GM18861 (cell line): ENCODE measurements around the gene INSL3.
"Not testable (repeated sequence)": the region's sequence is repeated elsewhere in the genome, so short reads cannot be mapped to it uniquely, and the experiment has no call there.

Experiments used
- ATAC-seq: cut with Tn5 transposase; IDR thresholded peaks from one replicate; pipeline ENCODE4 v1.9.1; 2021; ENCODE audit not compliant: unreplicated experiment

INSL3 gene

DNA sequence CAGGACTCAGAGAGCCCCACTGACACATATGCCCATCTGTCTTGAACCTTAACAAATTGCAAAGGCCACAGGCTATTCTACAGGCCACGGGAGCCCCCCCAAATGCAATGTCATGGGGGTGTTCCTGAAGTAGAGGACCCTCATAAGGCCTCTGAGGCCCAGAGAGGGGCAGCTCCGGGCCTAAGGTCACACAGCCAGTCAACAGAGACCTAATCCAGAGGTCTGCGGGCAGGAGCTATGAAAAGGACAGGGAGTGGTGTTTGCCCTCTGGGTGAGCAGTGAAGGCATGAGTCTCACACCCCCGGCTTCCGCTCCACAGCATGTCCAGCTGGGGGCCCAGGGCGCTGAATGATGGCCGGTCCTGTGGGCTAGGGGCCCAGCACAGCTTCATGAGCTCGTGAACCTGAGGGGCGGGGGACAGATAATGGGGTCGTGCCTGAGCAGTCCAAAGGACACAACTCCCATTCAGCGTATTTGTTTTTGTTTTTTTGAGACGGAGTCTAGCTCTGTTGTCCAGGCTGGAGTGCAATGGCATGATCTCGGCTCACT lies 5.3 kb upstream of the INSL3 start:
- no peak for ATAC-seq

DNA sequence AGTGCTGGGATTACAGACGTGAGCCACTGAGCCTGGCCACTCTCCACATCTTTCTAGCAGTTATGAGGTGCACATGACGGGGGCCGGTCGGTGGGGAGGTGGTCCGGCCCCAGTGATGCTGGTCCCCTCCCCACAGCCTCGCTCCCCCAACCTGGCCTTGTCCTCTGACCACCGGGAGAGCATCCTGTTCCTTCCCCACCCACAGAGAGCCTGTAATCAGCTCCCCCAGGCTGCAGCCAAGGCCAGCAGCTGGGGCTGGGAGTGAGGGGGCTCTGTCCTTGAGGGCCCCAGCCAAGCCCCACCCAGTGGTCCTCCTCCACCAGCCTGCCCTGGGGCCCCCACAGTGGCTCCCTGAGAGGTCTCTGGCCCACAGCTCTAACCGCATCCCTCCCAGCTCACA lies 3.0 kb upstream of the INSL3 start:
- no peak for ATAC-seq

DNA sequence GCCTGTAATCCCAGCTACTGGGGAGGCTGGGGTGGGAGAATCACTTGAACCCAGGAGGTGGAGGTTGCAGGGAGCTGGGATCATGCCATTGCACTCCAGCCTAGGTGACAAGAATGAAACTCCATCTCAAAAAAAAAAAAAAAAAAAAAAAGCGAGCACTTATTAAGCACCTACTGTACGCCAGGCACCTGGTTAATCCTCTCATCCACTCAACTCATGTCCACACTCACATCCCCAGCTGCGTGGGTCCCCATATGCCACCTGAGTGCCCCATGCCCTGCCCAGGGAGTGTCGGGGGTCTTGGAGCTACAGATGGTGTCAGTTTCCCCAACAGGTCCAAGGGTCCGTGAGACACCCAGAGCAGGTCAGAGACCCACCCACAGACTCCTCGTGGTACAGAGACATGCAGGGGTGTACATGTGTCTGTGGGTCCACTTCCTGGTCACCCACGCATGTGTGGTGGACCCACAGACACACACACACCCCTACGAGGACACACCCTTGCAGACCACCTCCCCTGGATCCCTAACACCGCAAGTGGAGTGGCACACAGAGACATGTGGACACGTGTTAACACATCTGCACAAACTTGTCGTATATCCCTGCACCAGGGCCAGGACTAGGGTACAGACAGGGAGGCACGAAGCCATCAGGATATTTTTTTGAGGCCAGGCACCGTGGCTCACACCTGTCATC lies 3.5 kb downstream of the INSL3 start:
- no peak for ATAC-seq

DNA sequence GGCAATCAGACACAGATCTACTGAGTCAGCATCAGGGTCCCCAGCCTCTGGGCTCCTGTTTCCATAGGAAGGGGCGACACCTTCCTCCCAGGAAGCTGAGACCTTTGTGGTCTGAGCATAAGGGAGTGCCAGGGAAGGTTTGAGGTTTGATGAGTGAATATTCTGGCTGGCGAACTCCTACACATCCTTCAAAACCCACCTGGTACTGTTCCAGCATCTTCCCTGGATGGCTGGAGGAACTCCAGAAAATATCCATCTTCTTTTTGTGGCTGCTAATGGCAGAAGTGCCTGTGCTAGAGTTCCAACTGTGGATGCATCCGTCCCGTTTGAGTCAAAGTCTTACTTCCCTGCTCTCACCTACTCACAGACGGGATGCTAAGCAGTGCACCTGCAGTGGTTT lies 9.2 kb downstream of the INSL3 start:
- ATAC-seq, result no peak

DNA sequence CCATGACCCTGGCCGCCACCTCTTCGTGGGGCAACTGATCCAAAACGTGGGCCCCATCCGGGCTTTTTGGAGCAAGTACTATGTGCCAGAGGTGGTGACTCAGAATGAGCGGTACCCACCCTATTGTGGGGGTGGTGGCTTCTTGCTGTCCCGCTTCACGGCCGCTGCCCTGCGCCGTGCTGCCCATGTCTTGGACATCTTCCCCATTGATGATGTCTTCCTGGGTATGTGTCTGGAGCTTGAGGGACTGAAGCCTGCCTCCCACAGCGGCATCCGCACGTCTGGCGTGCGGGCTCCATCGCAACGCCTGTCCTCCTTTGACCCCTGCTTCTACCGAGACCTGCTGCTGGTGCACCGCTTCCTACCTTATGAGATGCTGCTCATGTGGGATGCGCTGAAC lies 9.6 kb downstream of the INSL3 start:
- ATAC-seq, result no peak

DNA sequence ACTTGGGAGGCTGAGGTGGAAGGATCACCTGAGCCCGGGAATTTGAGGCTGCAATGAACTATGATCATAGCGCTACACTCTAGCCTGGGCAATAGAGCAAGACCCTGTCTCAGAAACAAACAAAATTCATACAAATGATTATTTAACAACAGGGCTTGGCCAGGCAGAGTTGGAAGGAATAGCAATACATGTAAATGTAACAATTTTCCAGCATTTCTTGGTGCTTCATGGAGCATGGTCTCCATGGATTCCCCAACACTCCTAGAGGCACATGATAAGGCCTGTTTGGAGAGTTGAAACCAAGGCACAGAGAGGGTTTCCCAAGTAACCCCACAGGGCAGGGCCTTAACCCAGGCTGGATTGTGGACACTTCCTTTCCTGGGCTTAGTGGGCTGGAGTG lies 10.2 kb downstream of the INSL3 start:
- ATAC-seq, result no peak

DNA sequence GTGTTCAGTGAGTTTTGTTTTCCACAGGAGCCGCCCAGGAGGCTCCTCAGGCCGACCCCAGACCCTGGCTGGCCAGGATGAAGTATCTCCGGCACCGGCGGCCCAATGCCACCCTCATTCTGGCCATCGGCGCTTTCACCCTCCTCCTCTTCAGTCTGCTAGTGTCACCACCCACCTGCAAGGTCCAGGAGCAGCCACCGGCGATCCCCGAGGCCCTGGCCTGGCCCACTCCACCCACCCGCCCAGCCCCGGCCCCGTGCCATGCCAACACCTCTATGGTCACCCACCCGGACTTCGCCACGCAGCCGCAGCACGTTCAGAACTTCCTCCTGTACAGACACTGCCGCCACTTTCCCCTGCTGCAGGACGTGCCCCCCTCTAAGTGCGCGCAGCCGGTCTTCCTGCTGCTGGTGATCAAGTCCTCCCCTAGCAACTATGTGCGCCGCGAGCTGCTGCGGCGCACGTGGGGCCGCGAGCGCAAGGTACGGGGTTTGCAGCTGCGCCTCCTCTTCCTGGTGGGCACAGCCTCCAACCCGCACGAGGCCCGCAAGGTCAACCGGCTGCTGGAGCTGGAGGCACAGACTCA lies 13.5 kb downstream of the INSL3 start:
- no peak for ATAC-seq

DNA sequence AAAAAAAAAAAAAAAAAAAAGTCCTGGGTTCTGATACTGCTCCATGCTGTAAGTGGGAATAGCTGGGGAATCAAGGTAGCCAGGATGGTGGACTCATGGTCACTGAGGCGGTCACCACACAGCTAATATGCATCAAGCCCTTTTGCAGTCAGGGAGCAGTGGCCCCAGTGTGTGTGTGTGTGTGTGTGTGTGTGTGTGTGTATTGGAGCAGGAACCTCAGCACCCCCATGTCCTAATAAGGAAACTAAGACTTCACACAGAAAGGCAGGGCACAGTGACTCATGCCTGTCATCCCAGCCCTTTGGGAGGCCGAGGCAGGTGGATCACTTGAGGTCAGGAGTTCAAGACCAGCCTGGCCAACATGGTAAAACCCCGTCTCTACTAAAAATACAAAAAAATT lies 14.4 kb downstream of the INSL3 start:
- ATAC-seq, result no peak

DNA sequence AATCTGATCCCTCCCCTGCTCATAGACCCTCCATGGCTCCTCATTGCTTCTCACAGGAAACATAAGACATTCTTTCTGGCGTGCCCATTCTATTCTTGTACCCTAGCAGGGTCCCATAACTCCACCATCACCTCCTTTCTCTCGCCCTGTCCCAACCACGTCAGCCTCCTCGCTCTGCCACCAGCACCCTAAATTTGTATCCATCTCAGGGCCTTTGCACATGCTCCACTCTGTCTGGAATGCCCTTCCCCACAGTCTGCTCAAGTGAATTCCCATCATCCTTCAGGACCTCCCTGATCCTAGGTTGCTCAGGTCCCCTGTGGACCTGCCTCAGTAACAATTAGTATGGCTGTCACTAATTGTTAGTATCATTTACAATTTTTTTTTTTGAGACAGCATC lies 15.9 kb downstream of the INSL3 start:
- no peak for ATAC-seq

DNA sequence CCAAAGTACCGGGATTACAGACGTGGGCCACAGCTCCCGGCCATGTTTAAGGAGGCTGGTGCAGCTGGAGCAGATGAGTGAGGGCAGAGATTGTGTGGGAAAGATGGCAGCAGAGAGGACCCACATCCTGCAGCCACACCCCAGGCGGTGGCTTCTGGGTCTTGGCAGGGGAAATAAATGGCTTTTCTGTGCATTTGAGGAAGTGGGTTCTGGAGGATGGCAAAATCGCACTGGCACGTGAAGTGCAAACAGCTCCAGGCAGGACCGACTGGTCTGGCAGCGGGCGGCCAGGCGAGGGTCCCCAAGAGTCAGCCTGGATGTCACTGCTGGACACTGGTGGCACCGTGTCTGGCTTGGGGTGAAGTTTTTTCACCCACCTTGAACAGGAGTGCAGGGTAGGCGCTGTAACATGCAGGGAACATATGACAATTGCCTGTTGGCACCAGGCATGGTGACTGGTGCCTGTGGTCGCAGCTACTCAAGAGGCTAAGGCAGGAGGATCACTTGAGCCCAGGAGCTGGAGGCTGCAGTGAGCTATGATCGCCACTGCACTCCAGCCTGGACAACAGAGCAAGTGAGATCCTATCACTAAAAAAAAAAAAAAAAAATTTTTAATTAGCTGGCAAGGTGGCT lies 17.9 kb downstream of the INSL3 start:
- no peak for ATAC-seq

DNA sequence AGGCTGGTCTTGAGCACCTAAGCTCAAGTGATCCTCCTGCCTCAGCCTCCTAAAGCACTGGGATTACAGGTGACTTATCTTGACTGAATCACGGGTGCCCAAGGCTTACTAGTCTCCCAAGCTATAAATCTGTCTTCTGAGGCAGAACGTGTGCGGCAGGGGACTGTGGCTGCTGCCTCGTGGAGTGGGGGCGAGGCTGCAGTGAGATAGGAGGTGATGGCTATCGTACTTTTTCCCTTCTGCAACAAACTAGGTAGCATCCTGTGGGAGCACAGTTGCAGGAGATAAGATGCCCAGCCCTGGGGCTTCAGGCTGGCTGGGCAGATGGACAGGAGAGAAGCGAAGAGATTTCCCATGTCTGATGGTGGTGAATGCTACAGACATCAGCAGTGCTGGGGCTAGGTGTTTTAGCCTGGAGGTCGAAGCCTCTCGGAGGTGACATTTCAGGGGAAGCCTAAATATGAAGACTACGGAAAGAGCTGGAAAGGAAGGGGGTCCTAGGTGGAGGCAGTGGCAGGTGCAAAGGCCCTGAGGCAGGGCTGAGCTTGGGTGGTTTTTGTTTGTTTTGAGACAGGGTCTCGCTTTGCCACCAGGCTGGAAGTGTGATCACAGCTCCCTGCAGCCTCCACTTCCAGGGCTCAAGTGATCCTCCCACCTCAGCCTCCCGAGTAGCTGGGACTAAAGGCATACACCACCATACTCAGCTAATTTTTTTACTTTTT lies 19.0 kb downstream of the INSL3 start:
- ATAC-seq, result no peak

DNA sequence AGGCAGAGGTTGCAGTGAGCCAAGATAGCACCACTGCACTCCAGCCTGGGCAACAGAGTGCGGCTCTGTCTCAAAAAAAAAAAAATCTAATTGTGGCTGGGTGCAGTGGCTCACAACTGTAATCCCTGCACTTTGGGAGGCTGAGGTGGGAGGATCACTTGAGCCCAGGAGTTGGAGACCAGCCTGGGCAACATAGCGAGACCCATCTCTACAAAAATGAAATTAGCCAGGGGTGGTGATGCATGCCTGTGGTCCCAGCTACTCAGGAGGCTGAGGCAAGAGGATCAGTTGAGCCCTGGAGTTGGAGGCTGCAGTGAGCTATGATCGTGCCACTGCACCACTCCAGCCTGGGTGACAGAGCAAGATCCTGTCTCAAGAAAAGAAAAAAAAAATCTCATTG lies 22.7 kb downstream of the INSL3 start:
- ATAC-seq, result not testable (repeated sequence)

DNA sequence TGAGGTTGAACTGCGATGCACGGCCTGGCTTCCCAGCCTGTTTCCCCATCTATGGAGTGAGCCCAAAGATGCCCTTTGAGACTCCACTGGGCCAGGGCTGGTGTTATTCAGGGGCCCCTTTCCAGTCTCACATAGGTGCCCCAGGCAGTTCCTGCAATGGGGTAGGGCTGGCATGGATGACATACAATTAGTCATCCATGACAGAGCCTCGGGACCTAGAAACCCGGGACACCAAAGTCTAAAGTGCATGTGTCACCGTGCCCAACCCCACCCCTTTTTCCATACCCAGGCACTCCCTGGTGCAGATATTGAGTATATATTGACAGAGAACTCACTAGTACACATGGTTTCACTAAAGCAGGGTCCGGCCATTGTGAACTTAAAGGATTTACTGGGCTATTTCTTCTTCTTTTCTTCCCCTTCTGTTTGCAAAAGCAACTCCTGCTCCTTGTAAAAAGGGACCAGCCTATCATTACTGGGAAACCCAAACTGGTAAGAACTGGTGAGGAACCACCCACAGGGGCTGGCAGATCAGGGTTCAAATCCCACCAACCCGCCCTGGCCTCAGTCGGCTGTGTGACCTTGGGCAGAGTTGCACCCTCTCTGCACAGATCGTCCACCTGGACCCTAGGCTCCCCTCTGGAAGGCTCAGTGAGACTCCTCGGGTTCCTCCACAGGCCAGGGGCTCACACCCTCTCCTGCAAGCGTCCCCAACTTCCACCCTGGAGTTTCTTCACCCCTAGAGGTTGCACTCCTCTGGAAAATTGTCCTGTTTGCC lies 23.7 kb downstream of the INSL3 start:
- ATAC-seq, result no peak

DNA sequence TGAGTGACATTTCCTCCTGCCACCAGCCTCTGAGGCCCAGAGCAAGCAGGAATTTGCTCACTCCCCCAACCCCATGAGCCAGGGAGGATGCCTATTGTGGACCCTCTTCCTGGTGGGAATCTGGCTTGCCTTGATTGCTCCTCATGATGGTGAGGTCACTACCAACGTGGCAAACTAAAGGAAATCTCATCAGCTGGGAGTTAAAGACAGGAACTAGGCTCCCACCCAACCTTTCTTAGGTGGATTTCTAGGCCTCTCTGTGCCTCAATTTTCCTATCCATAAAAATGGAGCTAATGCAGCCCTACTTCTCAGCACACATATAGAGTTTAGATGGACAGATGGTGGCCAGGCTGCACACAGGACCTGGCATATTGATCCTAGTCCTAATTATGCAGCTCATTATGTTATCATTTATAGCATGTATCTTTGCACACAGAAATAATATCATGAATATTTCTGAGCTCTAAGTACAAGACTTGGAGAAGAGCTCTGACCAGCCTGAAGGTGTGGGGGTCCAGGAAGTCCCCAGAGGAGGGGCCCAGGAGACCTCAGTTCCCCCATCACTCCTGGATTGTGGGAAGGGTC lies 24.4 kb downstream of the INSL3 start:
- no peak for ATAC-seq

DNA sequence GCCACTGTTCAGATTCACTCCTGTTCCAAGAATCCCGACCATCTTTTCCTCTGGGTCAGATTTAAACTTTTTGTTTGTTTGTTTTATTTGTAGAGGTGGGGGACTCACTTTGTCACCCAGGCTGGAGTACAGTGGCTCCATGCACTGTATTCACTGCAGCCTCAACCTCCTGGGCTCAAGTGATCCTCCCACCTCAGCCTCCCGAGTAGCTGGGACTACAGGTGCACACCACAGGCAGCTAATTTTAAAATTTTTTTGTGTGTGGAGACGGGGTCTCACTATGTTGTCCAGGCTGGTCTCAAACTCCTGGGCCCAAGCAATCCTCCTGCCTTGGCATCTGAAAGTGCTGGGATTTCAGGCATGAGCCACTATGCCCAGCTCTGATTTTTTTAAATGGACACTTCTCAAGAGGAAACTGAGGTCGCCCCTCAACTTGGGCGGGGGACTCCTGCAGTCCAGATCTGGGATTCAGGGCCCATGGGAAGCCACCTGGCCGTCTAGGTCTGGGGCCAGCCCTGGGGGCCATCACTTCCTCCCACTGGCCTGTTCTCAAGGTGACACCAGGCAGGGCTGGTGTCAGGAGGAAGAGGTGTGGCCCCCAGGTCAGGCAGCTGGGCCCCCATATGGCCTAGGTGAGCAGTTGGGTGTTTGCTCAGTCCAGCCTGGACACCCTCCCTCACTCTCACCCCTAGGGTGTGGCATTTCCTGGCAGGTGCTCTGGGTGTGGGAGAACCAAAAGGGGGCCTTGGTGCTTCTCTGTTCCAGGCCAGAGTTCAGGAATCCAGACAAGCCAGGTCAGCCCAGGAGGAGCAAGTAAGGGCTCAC lies 25.1 kb downstream of the INSL3 start:
- ATAC-seq, result no peak

DNA sequence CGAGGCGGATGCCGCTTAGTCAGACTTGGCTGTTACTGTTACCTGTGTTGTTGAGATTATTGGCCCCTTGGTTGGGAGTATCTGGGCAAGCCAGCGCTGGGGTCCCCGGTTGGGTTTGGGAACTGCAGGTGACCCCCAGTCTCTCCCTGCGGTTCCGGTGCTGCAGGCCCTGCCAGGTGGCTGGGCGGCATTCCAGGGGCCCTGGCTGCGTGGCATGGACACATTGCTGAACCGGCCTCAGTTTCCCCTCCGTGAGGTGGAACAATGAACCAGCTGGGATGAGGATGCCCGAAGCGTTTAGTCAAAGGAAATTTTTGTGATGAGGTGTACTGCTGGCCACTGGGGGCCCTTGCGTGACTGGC lies 25.8 kb downstream of the INSL3 start:
- ATAC-seq, result no peak

DNA sequence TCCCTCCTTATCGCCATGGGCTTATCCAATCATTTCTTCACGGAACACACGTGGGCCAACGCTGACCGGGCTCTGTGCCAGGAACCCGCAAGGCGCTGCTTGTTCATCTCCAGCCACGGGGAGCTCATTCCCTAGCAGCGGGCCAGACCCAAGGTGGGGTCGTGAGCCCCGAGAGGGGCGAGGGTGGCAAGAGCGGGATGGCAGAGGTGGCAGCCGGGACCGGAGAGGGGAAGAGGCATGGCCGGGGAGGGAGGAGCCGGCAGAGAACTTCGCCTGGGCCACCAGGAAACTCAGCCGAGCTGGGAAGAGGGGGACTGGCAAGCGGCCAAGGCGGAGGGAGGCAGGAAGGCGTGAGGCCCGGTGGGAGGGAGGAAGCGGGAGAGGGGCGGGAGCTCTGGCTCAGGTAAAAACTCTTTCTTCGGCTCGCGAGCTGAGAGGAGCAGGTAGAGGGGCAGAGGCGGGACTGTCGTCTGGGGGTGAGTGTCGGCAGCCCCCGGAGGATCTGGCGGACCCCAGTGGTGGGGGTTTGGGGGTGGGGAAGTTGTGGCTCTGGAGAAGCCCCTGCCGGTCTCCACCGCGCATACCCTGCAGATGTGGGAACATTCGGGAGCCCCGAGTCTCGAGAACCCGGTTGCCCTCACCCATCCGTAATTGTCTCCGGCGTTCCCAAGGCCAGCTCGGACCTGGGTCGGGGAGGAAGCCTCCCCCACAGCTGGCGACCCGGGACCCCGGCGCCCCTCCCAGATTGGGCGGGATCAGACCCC lies 26.4 kb downstream of the INSL3 start, which contains the start of gene B3GNT3:
Gene B3GNT3, plus strand, starts transcription at position 408 of the 764 bp plus-strand sequence. CDS start 12,670 bp downstream, outside the sequence.
- no peak for ATAC-seq

DNA sequence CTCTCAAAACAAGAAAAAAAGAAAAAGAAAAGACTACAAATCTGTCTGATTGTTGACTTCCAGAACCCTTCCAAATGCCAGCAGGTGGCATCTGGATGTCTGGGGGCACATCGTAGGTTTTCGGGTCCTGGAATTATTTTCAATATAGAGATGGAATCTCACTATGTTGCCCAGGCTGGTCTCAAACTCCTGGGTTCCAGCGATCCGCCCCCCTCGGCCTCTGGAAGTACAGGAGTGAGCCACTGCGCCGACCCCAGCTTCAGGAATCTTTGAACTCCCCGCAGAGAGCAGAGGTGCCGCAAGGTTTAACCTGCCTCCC lies 26.9 kb downstream of the INSL3 start:
- no peak for ATAC-seq
